K562 (cell line): ENCODE measurements around the gene ZBTB20.

Experiments
- ATF2 ChIP-seq: sonication (generic); formaldehyde crosslinking; IDR thresholded peaks from 2 replicates; pipeline ENCODE4 v1.8.1; 2022; ENCODE audit warnings: missing genetic modification reagents
- BRF2 ChIP-seq: IDR thresholded peaks from 3 replicates; pipeline ENCODE4 v1.6.1; 2011; ENCODE audit warnings: borderline replicate concordance, mild to moderate bottlenecking; ENCODE audit not compliant: insufficient read length, insufficient read depth
- HNRNPUL1 ChIP-seq: fragments of 200-400 bp; formaldehyde crosslinking; IDR thresholded peaks from 2 replicates; pipeline ENCODE4 v1.6.1; 2017; ENCODE audit warnings: low read length
- LARP7 ChIP-seq: fragments of 450-650 bp; IDR thresholded peaks from 2 replicates; pipeline ENCODE4 v1.6.1; 2016
- LCOR ChIP-seq: sonication (generic); formaldehyde crosslinking; IDR thresholded peaks from 2 replicates; pipeline ENCODE4 v1.8.0; 2022; ENCODE audit warnings: mild to moderate bottlenecking, missing genetic modification reagents
- NFYB ChIP-seq: IDR thresholded peaks from 2 replicates; pipeline ENCODE4 v1.6.1; 2011; ENCODE audit warnings: mild to moderate bottlenecking, moderate library complexity; ENCODE audit not compliant: insufficient read length; ENCODE audit errors: extremely low read depth
- NR2C2 ChIP-seq, 2 experiments: fragments of 200-800 bp in 1 of 2; sonication (Bioruptor generic) in 1 of 2; sonication (generic) in 1 of 2; formaldehyde crosslinking in 1 of 2; IDR thresholded peaks; 2 replicates each; pipeline versions ENCODE4 v1.6.1 to v1.8.0; 2016 to 2022; ENCODE audit warnings: mild to moderate bottlenecking in 1 of 2, missing compliant biosample characterization in 1 of 2, missing genetic modification characterization in 1 of 2, missing genetic modification reagents in 1 of 2
- NRF1 ChIP-seq, 2 experiments: fragments of 450-650 bp; IDR thresholded peaks in 1 of 2; conservative IDR thresholded peaks in 1 of 2; 2 replicates each; pipeline ENCODE4 v1.6.1; 2014; ENCODE audit warnings: mild to moderate bottlenecking in 2 of 2
- ZNF639 ChIP-seq, 2 experiments: fragments of 200-800 bp in 1 of 2; sonication (Bioruptor generic) in 1 of 2; sonication (generic) in 1 of 2; formaldehyde crosslinking in 1 of 2; IDR thresholded peaks in 1 of 2; conservative IDR thresholded peaks in 1 of 2; 2 replicates each; pipeline versions ENCODE4 v1.5.0 to v1.6.1; 2016 to 2020; ENCODE audit warnings: missing compliant biosample characterization in 1 of 2, missing genetic modification characterization in 1 of 2, missing genetic modification reagents in 1 of 2
- TF ChIP-seq, protein P1 (sequence below): sonication (generic); formaldehyde crosslinking; IDR thresholded peaks from 2 replicates; pipeline ENCODE4 v1.9.0; 2022; ENCODE audit warnings: mild to moderate bottlenecking, missing genetic modification reagents
- TF ChIP-seq, protein P2 (sequence below): fragments of 250-450 bp; sonication (Bioruptor Pico); IDR thresholded peaks from 2 replicates; pipeline ENCODE4 v1.5.0; 2022; ENCODE audit warnings: mild to moderate bottlenecking

DNA sequence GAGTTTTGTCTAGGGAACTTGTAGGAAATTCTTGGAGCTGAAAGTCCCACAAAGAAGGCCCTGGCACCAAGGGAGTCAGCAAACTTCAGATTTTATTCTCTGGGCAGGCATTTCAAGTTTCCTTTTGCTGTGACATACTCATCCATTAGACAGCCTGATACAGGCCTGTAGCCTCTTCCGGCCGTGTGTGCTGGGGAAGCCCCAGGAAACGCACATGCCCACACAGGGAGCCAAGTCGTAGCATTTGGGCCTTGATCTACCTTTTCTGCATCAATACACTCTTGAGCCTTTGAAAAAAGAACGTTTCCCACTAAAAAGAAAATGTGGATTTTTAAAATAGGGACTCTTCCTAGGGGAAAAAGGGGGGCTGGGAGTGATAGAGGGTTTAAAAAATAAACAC is 838.3 kb downstream of the ZBTB20 start:
- TF ChIP-seq NR2C2 (CRISPR knock-in tag; IDR thresholded peaks at IDR 0.05) (no peak), NR2C2 (tag; IDR thresholded peaks at IDR 0.05) (no peak), ATF2 (CRISPR knock-in tag) (no peak), HNRNPUL1 (no peak), NFYB (no peak), NRF1 (conservative IDR thresholded peaks at IDR 0.05 in 1 of 2, IDR thresholded peaks at IDR 0.05 in 1 of 2) (no peak), ZNF639 (CRISPR knock-in tag; conservative IDR thresholded peaks at IDR 0.05 in 1 of 2, IDR thresholded peaks at IDR 0.05 in 1 of 2) (no peak), LARP7 (no peak), LCOR (CRISPR knock-in tag) (no peak), BRF2 (no peak)
- TF ChIP-seq, protein P1, sequence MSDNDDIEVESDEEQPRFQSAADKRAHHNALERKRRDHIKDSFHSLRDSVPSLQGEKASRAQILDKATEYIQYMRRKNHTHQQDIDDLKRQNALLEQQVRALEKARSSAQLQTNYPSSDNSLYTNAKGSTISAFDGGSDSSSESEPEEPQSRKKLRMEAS (CRISPR knock-in tag): no peak
- TF ChIP-seq, protein P2, sequence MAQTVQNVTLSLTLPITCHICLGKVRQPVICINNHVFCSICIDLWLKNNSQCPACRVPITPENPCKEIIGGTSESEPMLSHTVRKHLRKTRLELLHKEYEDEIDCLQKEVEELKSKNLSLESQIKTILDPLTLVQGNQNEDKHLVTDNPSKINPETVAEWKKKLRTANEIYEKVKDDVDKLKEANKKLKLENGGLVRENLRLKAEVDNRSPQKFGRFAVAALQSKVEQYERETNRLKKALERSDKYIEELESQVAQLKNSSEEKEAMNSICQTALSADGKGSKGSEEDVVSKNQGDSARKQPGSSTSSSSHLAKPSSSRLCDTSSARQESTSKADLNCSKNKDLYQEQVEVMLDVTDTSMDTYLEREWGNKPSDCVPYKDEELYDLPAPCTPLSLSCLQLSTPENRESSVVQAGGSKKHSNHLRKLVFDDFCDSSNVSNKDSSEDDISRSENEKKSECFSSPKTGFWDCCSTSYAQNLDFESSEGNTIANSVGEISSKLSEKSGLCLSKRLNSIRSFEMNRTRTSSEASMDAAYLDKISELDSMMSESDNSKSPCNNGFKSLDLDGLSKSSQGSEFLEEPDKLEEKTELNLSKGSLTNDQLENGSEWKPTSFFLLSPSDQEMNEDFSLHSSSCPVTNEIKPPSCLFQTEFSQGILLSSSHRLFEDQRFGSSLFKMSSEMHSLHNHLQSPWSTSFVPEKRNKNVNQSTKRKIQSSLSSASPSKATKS: no peak
